Measurements from ENCODE around the gene FRMD4A.

DNA sequence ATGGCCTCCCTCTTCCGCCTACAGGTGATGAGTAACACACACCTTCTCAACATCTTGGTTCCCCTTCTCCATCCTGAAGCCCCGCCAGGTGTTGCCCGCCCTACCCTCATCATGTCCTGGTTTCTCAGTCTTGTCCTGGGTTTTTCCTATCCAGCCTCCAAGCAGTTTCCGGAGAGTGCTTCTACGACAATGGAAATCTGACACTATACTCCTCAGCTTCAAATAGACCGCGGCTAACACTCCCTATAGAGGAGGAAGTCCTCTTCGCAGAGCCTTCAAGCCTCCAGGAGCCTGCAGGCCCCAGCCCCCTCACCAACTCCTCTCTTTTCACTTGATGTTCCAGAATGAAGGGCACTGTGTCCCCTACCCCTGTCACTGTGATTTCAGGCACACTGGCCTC, 596.6 kb downstream of the FRMD4A start:
- TF ChIP-seq FOXM1 (IDR thresholded peaks at IDR 0.05; ENCODE audit: borderline replicate concordance), result no peak
- TF ChIP-seq FOXK2 (IDR thresholded peaks at IDR 0.05), result no peak
- TF ChIP-seq BHLHE40 (IDR thresholded peaks at IDR 0.05; ENCODE audit: borderline replicate concordance), result no peak
- TF ChIP-seq, protein P1, sequence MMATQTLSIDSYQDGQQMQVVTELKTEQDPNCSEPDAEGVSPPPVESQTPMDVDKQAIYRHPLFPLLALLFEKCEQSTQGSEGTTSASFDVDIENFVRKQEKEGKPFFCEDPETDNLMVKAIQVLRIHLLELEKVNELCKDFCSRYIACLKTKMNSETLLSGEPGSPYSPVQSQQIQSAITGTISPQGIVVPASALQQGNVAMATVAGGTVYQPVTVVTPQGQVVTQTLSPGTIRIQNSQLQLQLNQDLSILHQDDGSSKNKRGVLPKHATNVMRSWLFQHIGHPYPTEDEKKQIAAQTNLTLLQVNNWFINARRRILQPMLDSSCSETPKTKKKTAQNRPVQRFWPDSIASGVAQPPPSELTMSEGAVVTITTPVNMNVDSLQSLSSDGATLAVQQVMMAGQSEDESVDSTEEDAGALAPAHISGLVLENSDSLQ (IDR thresholded peaks at IDR 0.05), result no peak
- no peak for TF ChIP-seq ELF4 (IDR thresholded peaks at IDR 0.05)
- TF ChIP-seq LEF1 (IDR thresholded peaks at IDR 0.05; ENCODE audit: borderline replicate concordance), result no peak
- TF ChIP-seq ARNT (IDR thresholded peaks at IDR 0.05), result no peak
